ENCODE results near the gene TNFSF15.

DNA sequence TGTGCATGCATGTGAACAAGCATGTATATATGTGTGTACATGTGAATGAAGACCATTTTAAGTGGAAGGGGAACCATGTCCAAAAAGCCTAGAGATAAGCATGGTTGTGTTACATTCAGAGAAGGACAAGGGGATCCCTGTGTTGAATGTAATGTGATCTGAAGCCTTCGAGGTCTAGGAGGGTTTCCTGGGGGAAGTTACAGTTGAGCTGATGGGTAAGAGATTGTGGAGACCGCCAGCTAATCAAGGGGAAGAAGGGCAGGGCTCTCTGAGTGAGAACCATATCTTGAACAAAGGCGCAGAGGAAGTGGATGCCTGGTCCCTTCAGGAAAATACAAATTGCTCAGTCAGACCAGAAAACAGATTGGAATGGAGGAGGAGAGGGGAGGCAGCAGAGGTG is 45.5 kb upstream of the TNFSF15 start:
- TF ChIP-seq CTCF (IDR thresholded peaks at IDR 0.05; ENCODE audit: low read length) (no peak), EZH2 (optimal IDR thresholded peaks at IDR 0.05; ENCODE audit: low read depth, low read length) (no peak), EZH2phosphoT487 (IDR thresholded peaks at IDR 0.05; ENCODE audit: low read length) (no peak)

All from MM.1S (cell line).